Heart left ventricle (tissue), 13 donors: ENCODE results near the gene SSX2IP.

Experiments
- POLR2A ChIP-seq, 2 donors: fragments of 450-650 bp; IDR thresholded peaks; one replicate each; pipeline ENCODE4 v1.6.1; 2017; ENCODE audit warnings: antibody characterized with exemption in 2 of 2, mild to moderate bottlenecking in 2 of 2, moderate library complexity in 2 of 2
- TF ChIP-seq, protein P1 (sequence below), 12 donors: fragments of 200-600 bp; sonication (generic) in 4 of 12; IDR thresholded peaks; one replicate each; pipeline versions ENCODE4 v1.5.0 to v1.8.0; 2018 to 2022; ENCODE audit warnings: antibody characterized with exemption in 12 of 12, mild to moderate bottlenecking in 5 of 12
- donor health status: ischemic (EF 13 %, LVEDD 7.1; RV severe dilation, severe dysfunction).
- donor health status: DM: no; HTN: yes; CAD: no.
- donor health status: DM: no; HTN: no; CAD: no.
- donor health status: ischemic (EF 25% LVEDD 6.9; RV normal size, moderate dysfunction).
- donor health status: ischemic (EF 25% LVEDD 5.7; RV mildly dilated, moderate dysfunction).
- donor health status: ischemic (EF 35%, LVEDD 5.7; RV mildly dilated, moderate dysfunction).
- donor health status: nonischemic (EF 11% LVEDD 7.7; RV severe dilation, severe dysfunction).
- donor health status: DM: yes; HTN: yes; CAD: no.
- donor health status: PGD.
- donor health status: ischemic (EF 29% LVEDD 5.4; RV normal size, mild dysfunction).
- donor health status: nonischemic (EF 23%, LVEDD 6.1; RV moderate dilation, normal function).

GRCh38 chr1:84692391-84692790, 2.1 kb upstream of the SSX2IP start:
- TF ChIP-seq POLR2A (IDR thresholded peaks at IDR 0.05): no peak
- TF ChIP-seq, protein P1, sequence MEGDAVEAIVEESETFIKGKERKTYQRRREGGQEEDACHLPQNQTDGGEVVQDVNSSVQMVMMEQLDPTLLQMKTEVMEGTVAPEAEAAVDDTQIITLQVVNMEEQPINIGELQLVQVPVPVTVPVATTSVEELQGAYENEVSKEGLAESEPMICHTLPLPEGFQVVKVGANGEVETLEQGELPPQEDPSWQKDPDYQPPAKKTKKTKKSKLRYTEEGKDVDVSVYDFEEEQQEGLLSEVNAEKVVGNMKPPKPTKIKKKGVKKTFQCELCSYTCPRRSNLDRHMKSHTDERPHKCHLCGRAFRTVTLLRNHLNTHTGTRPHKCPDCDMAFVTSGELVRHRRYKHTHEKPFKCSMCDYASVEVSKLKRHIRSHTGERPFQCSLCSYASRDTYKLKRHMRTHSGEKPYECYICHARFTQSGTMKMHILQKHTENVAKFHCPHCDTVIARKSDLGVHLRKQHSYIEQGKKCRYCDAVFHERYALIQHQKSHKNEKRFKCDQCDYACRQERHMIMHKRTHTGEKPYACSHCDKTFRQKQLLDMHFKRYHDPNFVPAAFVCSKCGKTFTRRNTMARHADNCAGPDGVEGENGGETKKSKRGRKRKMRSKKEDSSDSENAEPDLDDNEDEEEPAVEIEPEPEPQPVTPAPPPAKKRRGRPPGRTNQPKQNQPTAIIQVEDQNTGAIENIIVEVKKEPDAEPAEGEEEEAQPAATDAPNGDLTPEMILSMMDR (IDR thresholded peaks at IDR 0.05): no peak
